ENCODE data around the gene SIPA1L2.

Gene SIPA1L2

DNA sequence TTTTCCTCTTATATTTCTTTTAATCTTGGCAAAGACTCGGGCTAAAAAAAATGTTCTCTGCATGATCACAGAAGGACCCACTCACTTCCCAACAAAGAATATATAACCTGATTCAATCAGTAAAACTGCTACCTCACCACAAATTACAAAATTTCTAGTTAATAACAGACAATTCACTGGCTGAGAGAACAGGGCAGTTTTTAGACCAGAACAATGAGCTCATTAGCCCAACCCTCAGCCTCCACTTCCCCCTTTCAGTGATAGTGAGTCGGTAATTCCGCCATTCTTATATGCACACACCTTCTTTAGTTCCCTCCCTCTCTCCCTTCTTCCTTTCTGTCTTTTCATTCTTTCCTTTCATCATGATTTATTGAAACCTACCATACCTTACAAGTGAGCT is 8.9 kb downstream of the SIPA1L2 start:
- Histone ChIP-seq H3K4me1 (ENCODE audit: low read depth, poor library complexity, severe bottlenecking) (no peaks in the 10 kb centered on the region), H3K79me2 (ENCODE audit: insufficient read depth, low read depth) (no peaks in the 10 kb centered on the region), H3K4me3 (IDR thresholded peaks at IDR 0.05; ENCODE audit: insufficient read depth, low read depth, low read length) (no peak overlapping the region), H2AFZ (ENCODE audit: low read depth) (no peak overlapping the region), H3K27ac (no peak overlapping the region), H3K27me3 (ENCODE audit: insufficient read depth, low read depth) (no peaks in the 10 kb centered on the region), H3K4me2 (no peak overlapping the region), H4K20me1 (ENCODE audit: insufficient read depth) (no peaks in the 10 kb centered on the region), H3K36me3 (ENCODE audit: insufficient read depth) (no peaks in the 10 kb centered on the region), H3K9ac (no peak overlapping the region)
- TF ChIP-seq, protein P1, sequence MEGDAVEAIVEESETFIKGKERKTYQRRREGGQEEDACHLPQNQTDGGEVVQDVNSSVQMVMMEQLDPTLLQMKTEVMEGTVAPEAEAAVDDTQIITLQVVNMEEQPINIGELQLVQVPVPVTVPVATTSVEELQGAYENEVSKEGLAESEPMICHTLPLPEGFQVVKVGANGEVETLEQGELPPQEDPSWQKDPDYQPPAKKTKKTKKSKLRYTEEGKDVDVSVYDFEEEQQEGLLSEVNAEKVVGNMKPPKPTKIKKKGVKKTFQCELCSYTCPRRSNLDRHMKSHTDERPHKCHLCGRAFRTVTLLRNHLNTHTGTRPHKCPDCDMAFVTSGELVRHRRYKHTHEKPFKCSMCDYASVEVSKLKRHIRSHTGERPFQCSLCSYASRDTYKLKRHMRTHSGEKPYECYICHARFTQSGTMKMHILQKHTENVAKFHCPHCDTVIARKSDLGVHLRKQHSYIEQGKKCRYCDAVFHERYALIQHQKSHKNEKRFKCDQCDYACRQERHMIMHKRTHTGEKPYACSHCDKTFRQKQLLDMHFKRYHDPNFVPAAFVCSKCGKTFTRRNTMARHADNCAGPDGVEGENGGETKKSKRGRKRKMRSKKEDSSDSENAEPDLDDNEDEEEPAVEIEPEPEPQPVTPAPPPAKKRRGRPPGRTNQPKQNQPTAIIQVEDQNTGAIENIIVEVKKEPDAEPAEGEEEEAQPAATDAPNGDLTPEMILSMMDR (conservative IDR thresholded peaks at IDR 0.05; ENCODE audit: low read depth, low read length), result no peak

DNA sequence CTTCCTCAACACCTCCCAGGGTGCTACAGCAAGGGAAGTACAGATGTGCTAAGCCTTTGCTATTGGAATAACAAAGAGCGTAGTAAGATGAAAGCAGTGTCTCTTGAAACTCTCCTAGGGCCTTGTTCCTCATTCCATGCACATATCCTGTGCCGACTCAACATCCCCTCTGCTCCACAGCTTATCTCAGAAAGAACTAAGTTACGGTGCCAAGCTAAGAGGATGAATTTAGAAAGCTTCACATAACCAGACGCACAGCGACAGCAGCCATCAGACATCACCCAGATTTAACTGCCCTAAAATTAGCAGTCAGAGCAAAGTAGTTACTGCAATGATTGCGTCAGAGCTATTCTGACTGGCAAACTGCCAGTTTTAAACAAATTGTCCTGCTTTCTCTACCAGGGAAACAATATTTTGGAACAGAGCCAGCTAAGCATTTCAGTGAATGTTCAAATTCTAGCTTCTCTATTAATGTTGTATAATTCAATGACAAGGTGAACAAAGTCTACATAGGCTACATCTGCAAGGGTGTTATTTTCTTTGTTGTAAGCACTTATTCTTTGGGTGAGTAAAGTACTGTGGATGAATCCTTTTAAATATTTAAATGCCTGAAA is 9.5 kb downstream of the SIPA1L2 start:
- TF ChIP-seq, protein P1 (conservative IDR thresholded peaks at IDR 0.05; ENCODE audit: low read depth, low read length), result no peak
- Histone ChIP-seq H3K27ac (no peak overlapping the region), H3K27me3 (ENCODE audit: insufficient read depth, low read depth) (no peaks in the 10 kb centered on the region), H3K4me2 (no peak overlapping the region), H3K4me3 (IDR thresholded peaks at IDR 0.05; ENCODE audit: insufficient read depth, low read depth, low read length) (no peak overlapping the region), H2AFZ (ENCODE audit: low read depth) (no peak overlapping the region), H3K79me2 (ENCODE audit: insufficient read depth, low read depth) (no peaks in the 10 kb centered on the region), H3K4me1 (ENCODE audit: low read depth, poor library complexity, severe bottlenecking) (no peaks in the 10 kb centered on the region), H4K20me1 (ENCODE audit: insufficient read depth) (no peaks in the 10 kb centered on the region), H3K9ac (no peak overlapping the region), H3K36me3 (ENCODE audit: insufficient read depth) (no peaks in the 10 kb centered on the region)

- TF ChIP-seq, protein P1 (conservative IDR thresholded peaks at IDR 0.05; ENCODE audit: low read depth, low read length), result no peak
- no peaks in the 10 kb centered on the region for H3K4me1 ChIP-seq (ENCODE audit: low read depth, poor library complexity, severe bottlenecking)
Measured at GRCh38 chr1:232617237-232617636, 12.7 kb downstream of the SIPA1L2 start.

DNA sequence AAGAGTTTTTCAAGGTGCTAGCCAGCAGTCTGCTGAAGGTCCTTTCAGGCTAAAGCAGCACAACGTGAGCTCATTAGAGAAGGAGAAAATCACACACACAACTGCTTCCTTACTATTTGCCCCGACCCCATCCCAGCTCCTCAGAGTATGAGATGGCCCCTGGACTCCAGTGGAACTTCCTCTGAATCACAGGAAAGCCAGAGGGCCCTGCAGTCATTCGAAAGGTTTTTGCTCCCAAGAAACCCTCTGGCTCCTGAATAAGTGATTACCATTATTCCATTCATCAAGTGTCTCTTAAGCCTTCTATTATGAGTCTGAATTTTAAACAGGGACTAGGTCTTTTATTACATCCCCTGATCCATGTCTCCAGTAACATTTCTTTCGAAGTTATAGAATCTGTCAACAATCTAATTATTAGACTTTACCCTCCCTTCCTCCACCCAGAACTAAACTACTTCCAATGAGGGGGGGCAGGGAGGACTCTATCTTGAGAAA is 14.6 kb downstream of the SIPA1L2 start:
- Histone ChIP-seq H3K4me1 (ENCODE audit: low read depth, poor library complexity, severe bottlenecking) (no peaks in the 10 kb centered on the region), H3K9ac (no peak overlapping the region), H3K4me3 (IDR thresholded peaks at IDR 0.05; ENCODE audit: insufficient read depth, low read depth, low read length) (no peak overlapping the region), H3K27me3 (ENCODE audit: insufficient read depth, low read depth) (no peaks in the 10 kb centered on the region), H3K36me3 (ENCODE audit: insufficient read depth) (no peaks in the 10 kb centered on the region), H2AFZ (ENCODE audit: low read depth) (no peak overlapping the region), H4K20me1 (ENCODE audit: insufficient read depth) (no peaks in the 10 kb centered on the region), H3K27ac (no peak overlapping the region), H3K79me2 (ENCODE audit: insufficient read depth, low read depth) (no peaks in the 10 kb centered on the region), H3K4me2 (no peak overlapping the region)
- TF ChIP-seq, protein P1 (conservative IDR thresholded peaks at IDR 0.05; ENCODE audit: low read depth, low read length), result no peak

More at GRCh38 chr1:232617237-232617636, 12.7 kb downstream of the SIPA1L2 start:
- no peak overlapping the region for H3K4me3 ChIP-seq (IDR thresholded peaks at IDR 0.05; ENCODE audit: insufficient read depth, low read depth, low read length)
- H3K27ac ChIP-seq, result no peak overlapping the region
- no peaks in the 10 kb centered on the region for H4K20me1 ChIP-seq (ENCODE audit: insufficient read depth)
- no peak overlapping the region for H2AFZ ChIP-seq (ENCODE audit: low read depth)
- H3K36me3 ChIP-seq (ENCODE audit: insufficient read depth), result no peaks in the 10 kb centered on the region
- H3K9ac ChIP-seq, result no peak overlapping the region
- no peak overlapping the region for H3K4me2 ChIP-seq
- H3K79me2 ChIP-seq (ENCODE audit: insufficient read depth, low read depth), result no peaks in the 10 kb centered on the region
- no peaks in the 10 kb centered on the region for H3K27me3 ChIP-seq (ENCODE audit: insufficient read depth, low read depth)

Measured in KMS-11 (cell line).